NCI-H1105 (cell line): ENCODE results near the gene FBXL19.

Experiments
- DNase-seq: peaks from one replicate; lab custom pipeline; 2025; lab: John Stamatoyannopoulos, UW

FBXL19 gene

GRCh38 chr16:30944352-30944751, 21.0 kb downstream of the FBXL19 start:
- DNase-seq, result no peak

DNA sequence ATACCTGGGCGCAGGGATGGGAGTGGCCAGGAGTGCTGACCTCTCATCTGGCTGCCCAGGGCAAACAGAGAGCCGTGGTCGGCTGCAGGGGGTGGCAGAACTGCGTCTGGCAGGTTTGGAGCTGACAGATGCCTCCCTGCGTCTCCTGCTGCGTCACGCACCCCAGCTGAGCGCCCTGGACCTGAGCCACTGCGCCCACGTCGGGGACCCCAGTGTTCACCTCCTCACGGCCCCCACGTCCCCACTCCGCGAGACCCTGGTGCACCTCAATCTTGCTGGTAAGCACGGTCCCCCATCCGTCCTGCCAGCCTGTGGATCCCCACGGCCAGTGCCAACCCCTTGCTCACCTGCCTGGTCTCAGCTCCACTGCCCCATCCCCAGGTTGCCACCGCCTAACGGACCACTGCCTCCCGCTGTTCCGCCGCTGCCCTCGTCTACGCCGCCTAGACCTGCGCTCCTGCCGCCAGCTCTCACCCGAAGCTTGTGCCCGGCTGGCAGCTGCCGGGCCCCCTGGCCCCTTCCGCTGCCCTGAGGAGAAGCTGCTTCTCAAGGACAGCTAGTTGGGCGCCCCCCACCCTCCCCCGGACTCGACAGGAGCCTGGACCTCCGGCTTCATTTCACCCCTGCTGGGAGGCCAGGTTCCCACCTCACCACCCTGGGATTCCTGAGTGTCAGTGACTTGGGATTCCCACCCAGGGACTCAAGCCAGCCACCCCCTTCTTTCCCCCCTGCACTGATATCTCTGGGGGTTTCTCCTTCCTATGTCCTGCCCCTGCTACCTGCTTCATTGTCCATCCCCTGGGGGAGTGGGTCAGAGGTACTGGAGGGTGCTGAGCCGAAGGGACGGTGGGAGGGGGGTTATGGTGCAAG, 23.5 kb downstream of the FBXL19 start:
- DNase-seq, result no peak

- DNase-seq, result no peak
Measured at GRCh38 chr16:30947541-30947858, 24.1 kb downstream of the FBXL19 start.

DNA sequence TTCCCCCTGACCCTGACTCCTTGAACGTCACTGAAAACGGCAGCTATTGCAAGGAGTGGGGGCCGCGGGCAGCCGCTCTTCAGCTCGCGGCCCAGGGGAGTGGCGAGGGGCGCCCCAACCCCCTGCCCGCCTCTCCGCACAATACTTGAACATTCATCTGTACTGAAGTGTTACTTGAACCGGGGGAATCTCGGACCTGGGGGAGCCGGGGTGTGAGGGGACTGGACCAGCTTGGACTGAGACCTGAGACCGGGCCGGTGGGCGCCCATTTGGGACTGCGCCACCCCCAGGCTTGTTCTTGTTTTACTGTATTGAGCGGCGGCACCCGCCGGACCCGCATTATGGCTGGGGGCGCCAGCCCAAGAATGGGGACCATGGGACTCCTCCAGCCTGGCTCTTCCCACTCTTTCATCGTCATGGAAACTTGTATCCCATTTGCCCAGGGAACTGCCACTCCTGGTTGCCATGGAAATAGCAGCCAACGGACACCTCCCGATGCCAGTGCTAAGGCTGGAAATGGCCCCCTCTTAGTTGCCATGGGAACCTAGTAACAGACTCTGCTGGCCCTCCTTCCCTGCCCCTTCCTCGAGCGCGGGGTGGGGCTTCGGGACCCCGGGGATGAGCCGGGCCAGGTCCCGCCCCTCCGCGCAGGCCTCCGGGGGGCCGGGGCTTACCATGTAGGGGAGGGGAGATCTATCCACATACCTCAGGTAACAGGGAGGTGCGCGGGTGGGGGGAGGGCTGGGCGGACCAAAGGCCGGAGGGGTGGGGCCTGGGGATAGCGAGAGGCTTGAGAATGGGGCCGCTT, 24.7 kb downstream of the FBXL19 start:
- DNase-seq, result peak; percentile 98

- no peak for DNase-seq
Measured at GRCh38 chr16:30948667-30949649, 25.6 kb downstream of the FBXL19 start, which contains the start of gene ORAI3. Gene ORAI3, plus strand, starts transcription at chr16:30949068. Its CDS starts 222 bp downstream, at chr16:30949290.

- DNase-seq, result peak; percentile 50
Measured at GRCh38 chr16:30949650-30950515, 26.5 kb downstream of the FBXL19 start.

DNA sequence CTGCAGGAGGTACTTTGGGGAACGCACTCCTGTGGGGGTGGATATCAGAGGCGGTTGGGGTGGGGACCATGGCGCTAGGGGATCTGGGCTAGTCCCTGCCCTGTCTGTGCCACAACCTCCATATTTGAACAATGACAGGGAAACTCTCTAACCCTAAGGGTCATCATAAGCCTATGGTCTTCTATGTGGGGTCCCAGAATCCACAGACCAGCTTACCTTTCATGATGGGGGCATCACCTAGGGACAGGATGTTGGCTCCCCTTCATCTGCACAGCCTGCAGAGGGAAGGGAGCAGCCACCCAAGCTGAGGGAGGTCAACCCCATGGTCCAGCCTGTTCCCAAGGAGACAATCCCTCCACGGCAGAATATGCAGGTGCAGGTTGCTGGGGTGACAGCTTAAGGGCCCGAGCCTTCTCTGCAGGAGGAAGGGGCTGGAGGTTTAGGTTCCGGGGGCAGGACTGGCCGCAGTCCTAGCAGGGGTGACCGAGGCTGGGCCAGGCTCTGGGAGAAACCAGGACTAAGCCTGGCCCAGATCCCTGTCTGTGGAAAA, 27.2 kb downstream of the FBXL19 start:
- DNase-seq, result no peak

DNA sequence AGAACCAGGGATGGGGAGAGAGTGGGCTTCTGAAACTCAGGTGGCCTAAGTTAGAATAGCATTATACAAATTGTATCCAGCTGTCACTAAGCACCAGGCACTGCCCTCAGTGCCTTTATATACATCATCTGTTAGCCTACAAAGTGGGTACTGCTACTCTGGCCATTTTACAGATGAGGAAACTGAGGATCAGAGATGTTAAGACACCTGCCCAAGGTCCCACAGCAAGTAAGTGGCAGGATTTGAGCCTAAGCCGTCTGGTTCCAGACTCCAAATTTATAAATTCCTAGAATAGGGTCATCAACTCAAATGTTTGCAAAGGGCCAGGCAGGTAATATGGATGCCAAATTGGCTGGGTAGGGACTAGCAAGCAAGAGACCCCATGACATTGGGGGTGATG, 27.8 kb downstream of the FBXL19 start:
- DNase-seq, result no peak

GRCh38 chr16:30951750-30952149, 28.4 kb downstream of the FBXL19 start:
- no peak for DNase-seq

DNA sequence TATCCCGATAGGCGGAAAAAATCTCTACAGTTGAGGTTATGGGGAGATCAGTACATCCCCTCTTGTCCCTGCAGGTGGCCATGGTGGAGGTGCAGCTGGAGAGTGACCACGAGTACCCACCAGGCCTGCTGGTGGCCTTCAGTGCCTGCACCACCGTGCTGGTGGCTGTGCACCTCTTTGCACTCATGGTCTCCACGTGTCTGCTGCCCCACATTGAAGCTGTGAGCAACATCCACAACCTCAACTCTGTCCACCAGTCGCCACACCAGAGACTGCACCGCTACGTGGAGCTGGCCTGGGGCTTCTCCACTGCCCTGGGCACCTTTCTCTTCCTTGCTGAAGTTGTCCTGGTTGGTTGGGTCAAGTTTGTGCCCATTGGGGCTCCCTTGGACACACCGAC, 29.7 kb downstream of the FBXL19 start:
- DNase-seq, result no peak

GRCh38 chr16:30953511-30954124, 30.2 kb downstream of the FBXL19 start:
- DNase-seq, result peak; percentile 48

- no peak for DNase-seq
Measured at GRCh38 chr16:30954993-30955392, 31.6 kb downstream of the FBXL19 start.

- peak; percentile 55 for DNase-seq
Measured at GRCh38 chr16:30956601-30957455, 33.5 kb downstream of the FBXL19 start.

- peak; percentile 94 for DNase-seq
Measured at GRCh38 chr16:30957456-30958174, 34.2 kb downstream of the FBXL19 start, which contains the start of gene SETD1A. Gene SETD1A, plus strand, starts transcription at chr16:30957754. Its CDS starts 978 bp downstream, at chr16:30958732.

DNA sequence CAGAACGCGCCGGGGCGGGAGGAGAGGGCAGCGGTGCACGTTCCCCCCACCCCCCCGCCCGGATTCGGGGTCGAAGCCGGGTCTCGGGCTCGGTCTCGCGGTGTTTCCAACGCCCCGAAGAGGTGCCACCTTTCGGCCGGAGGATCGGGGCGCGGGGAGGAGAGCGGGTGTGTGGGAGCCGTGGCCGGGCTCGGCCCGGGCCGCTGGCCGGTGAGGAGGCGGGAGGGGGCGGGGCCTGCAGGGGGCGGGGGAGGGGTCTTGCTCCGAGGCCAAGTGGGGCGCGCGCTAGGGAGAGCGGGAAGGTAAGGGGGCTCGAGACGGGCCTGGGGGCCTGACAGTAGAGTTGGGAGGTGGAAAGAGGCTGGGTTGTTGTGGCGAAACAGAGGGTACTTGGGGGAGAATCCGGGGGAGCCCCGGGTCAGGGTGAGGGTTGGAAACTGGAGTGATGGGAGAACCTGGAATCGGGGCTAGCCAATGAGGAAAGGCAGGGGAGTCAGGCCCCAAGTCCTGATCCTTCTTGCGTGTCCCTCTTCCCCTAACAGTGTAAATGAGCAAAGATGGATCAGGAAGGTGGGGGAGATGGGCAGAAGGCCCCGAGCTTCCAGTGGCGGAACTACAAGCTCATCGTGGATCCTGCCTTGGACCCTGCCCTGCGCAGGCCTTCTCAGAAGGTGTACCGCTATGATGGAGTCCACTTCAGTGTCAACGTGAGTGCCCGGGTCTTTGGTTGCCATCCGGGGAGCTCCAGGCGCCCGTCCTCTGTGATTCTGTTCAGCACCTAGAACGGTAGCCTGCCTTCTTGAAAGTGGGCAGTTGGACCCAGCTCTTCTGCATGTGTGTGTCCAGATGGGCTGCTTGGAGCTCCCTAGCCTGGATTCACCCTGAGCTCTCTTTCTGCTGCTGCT, 35.1 kb downstream of the FBXL19 start:
- no peak for DNase-seq

GRCh38 chr16:30961384-30961783, 38.0 kb downstream of the FBXL19 start:
- DNase-seq, result no peak

GRCh38 chr16:30963925-30964511, 40.6 kb downstream of the FBXL19 start:
- no peak for DNase-seq
